Calu3 (cell line): Measurements from ENCODE around the gene LPXN. TPM values are rescaled to one million over a fixed set of nuclear protein-coding genes. Genes with fewer than 3 reads are reported as not detected.
"Not testable (repeated sequence)": the region's sequence is repeated elsewhere in the genome, so short reads cannot be mapped to it uniquely, and the experiment has no call there.

Source experiments
- BruUV-seq: library from RNA; stranded (reverse); fragments of 400-500 nt; replicated peaks from 2 replicates; lab custom pipeline; 2021; lab: Mats Ljungman, UMichigan
- CTCF ChIA-PET: fragments of 300-600 bp; sonication (Branson Sonifier 250); formaldehyde crosslinking; loops from one replicate; lab custom pipeline; 2022; ENCODE audit warnings: antibody characterized with exemption; lab: Charles Lee
- DNase-seq: peaks from one replicate; pipeline ENCODE4 v3.0.0; 2022
- H3K27ac Mint-ChIP-seq: one replicate; pipeline ENCODE4 v1.8.0; 2022; ENCODE audit warnings: mixed read lengths; ENCODE audit not compliant: unreplicated experiment
- H3K27me3 Mint-ChIP-seq: one replicate; pipeline ENCODE4 v1.8.0; 2022; ENCODE audit warnings: mixed read lengths; ENCODE audit not compliant: unreplicated experiment
- H3K36me3 Mint-ChIP-seq: one replicate; pipeline ENCODE4 v1.8.0; 2022; ENCODE audit warnings: mild to moderate bottlenecking, moderate library complexity, mixed read lengths; ENCODE audit not compliant: insufficient read depth, unreplicated experiment
- H3K4me1 Mint-ChIP-seq: one replicate; pipeline ENCODE4 v1.8.0; 2022; ENCODE audit warnings: mild to moderate bottlenecking, low read depth, mixed read lengths; ENCODE audit not compliant: unreplicated experiment
- H3K4me3 Mint-ChIP-seq: one replicate; pipeline ENCODE4 v1.8.0; 2022; ENCODE audit warnings: mild to moderate bottlenecking, low read depth, moderate library complexity, mixed read lengths; ENCODE audit not compliant: unreplicated experiment
- H3K9me3 Mint-ChIP-seq: one replicate; pipeline ENCODE4 v1.8.0; 2022; ENCODE audit warnings: low read depth, mixed read lengths; ENCODE audit not compliant: unreplicated experiment
- intact Hi-C: fragments of 100-400 bp; cut with micrococcal nuclease; formaldehyde crosslinking; loops from one replicate; pipeline ENCODE4 v1.10.0; 2022; ENCODE audit not compliant: unreplicated experiment
- total RNA-seq: library from RNA; stranded (reverse); gene quantifications from 2 replicates; pipeline ENCODE4 v1.2.3, GENCODE V29; 2022
- TF ChIP-seq, protein P1 (sequence below): fragments of 200-600 bp; IDR thresholded peaks from one replicate; pipeline ENCODE4 v1.8.0; 2022; ENCODE audit warnings: antibody characterized with exemption; ENCODE audit not compliant: unreplicated experiment

Gene LPXN
- total RNA-seq, 1 experiment from 2014 or later: 4.0 TPM

DNA sequence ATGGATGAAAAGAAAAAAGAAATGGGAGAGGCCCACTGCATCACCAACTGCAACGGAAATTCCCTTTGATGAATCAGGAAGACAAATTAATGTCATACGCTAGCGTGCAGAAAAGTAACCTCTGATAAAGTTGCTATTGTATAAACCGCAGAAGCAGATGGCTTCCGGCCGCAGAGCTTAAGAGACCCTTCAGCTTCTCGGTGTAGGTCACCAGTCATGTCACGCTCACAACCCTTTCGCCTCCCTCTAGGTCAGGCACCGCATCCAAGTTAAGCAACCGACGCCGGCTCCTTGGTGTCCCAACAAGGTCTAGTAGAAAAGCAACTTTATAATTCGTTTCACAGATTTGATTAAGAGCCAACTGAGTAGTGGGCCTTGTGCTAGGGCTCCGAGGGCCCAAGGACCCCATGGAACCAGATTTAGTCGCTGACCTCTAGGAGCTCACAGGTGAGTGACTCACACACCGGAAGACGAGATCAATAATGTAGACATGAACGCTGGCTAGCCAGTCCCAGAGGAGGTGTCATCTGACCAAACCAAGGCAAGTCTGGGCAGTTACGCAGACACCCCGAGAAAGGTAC, 2.0 kb upstream of the LPXN start:
- no TSS peak for BruUV-seq
- CTCF ChIA-PET: interaction anchor here (0.6 to 2.1 kb wide), 4 partner anchors 10 to 798 kb away, joined by 3 to 7 read pairs (median 6); no protein-coding TSS in a partner anchor
- peaks cover 54% of the 10 kb centered on the region for H3K36me3 Mint-ChIP-seq
- H3K4me3 Mint-ChIP-seq: peak overlapping the region; percentile 97
- intact Hi-C loops: loop anchor here (1.0 to 10.0 kb wide), 5 partner anchors 53 to 347 kb away; no protein-coding TSS in a partner anchor
- TF ChIP-seq, protein P1, sequence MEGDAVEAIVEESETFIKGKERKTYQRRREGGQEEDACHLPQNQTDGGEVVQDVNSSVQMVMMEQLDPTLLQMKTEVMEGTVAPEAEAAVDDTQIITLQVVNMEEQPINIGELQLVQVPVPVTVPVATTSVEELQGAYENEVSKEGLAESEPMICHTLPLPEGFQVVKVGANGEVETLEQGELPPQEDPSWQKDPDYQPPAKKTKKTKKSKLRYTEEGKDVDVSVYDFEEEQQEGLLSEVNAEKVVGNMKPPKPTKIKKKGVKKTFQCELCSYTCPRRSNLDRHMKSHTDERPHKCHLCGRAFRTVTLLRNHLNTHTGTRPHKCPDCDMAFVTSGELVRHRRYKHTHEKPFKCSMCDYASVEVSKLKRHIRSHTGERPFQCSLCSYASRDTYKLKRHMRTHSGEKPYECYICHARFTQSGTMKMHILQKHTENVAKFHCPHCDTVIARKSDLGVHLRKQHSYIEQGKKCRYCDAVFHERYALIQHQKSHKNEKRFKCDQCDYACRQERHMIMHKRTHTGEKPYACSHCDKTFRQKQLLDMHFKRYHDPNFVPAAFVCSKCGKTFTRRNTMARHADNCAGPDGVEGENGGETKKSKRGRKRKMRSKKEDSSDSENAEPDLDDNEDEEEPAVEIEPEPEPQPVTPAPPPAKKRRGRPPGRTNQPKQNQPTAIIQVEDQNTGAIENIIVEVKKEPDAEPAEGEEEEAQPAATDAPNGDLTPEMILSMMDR: no peak
- peak overlapping the region; percentile 96 for H3K27ac Mint-ChIP-seq
- H3K4me1 Mint-ChIP-seq: peaks cover 29% of the 10 kb centered on the region
- DNase-seq: no peak
- H3K9me3 Mint-ChIP-seq: peaks cover 2% of the 10 kb centered on the region
- no peaks in the 10 kb centered on the region for H3K27me3 Mint-ChIP-seq

DNA sequence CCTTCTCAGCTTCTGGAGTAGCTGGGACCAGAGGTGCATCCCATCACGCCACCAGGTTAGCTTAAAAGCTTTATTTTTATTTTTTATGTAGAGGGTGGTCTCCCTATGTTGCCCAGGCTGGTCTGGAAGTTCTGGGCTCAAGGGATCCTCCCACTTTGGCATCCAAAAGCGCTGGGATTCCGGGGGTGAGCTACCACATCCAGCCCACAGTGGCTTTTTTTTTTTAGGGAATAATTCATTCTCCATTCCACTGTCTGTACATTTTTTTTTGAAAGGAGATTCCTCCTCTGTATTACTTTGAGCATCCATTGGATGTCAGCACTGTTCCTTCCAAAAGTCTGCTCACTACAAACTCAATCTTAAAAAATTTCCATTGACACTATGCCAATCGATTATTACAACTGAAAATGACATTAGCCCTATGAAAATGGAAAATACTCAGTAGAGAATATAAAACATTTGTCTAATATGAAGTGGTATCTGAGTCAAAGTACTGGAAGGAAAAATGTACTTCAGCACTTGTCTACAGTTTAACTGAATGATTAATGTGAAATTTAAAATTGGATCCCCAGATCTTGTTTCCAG, 1.3 kb upstream of the LPXN start:
- DNase-seq: no peak

GRCh38 chr11:58574881-58575280, 775 bp downstream of the LPXN start:
- TF ChIP-seq, protein P1: no peak
- H3K27me3 Mint-ChIP-seq: no peaks in the 10 kb centered on the region
- CTCF ChIA-PET: no interaction called here
- no peak for DNase-seq
- H3K9me3 Mint-ChIP-seq: peaks cover 2% of the 10 kb centered on the region
- peaks cover 32% of the 10 kb centered on the region for H3K36me3 Mint-ChIP-seq
- peak overlapping the region; percentile 96 for H3K27ac Mint-ChIP-seq
- H3K4me1 Mint-ChIP-seq: peaks cover 19% of the 10 kb centered on the region
- no TSS peak for BruUV-seq
- intact Hi-C loops: loop anchor here (5.0 to 10.0 kb wide), 2 partner anchors 327 to 350 kb away; no protein-coding TSS in a partner anchor
- H3K4me3 Mint-ChIP-seq: peak overlapping the region; percentile 37

More for the DNA sequence above, 1.3 kb upstream of the LPXN start:
- no peaks in the 10 kb centered on the region for H3K27me3 Mint-ChIP-seq
- TF ChIP-seq, protein P1: no peak
- peak overlapping the region; percentile 96 for H3K27ac Mint-ChIP-seq
- peaks cover 48% of the 10 kb centered on the region for H3K36me3 Mint-ChIP-seq
- CTCF ChIA-PET: interaction anchor here (0.6 to 1.6 kb wide), 4 partner anchors 53 to 797 kb away, joined by 3 to 7 read pairs (median 5); no protein-coding TSS in a partner anchor
- BruUV-seq: TSS peak; percentile 70
- peaks cover 24% of the 10 kb centered on the region for H3K4me1 Mint-ChIP-seq
- intact Hi-C loops: loop anchor here (1.0 to 10.0 kb wide), 5 partner anchors 53 to 348 kb away; no protein-coding TSS in a partner anchor
- peak overlapping the region; percentile 97 for H3K4me3 Mint-ChIP-seq
- peaks cover 2% of the 10 kb centered on the region for H3K9me3 Mint-ChIP-seq

DNA sequence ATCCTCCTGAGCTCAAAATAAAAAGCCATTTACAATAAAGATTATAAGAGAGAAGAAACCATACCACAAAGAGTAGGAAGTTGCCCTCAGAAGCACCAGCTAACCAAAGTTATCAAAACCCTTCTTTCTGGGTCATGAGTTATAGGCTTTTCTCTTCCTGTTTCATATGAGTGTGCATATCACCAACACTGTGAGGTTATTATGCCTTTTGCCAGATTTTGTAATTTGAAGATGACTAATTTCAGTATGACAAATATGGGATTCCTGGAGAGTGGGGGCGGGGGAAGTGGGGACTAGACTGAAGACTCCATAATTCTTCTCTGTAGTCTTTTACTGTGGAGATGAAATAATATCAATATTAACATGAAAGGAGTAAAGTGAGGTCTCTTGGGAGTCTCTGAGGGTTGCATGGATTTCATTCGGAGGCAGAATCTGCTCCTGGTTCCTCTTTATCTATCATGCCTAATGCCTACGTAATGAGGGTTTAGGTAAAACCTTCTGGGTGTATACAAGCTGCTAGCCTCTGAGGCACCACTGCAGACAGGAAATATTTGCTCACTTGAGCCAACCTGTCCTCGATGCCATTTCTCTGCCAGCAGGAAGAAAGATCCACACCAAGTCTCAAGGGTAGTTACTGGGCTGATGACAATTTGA, 2.1 kb downstream of the LPXN start:
- Mint-ChIP-seq H3K27ac (peak overlapping the region; percentile 90), H3K9me3 (peaks cover 2% of the 10 kb centered on the region), H3K4me3 (peak overlapping the region; percentile 3), H3K36me3 (peaks cover 18% of the 10 kb centered on the region), H3K27me3 (no peaks in the 10 kb centered on the region), H3K4me1 (peaks cover 22% of the 10 kb centered on the region)
- CTCF ChIA-PET: interaction anchor here (0.7 to 0.9 kb wide), 2 partner anchors 11 to 929 kb away, joined by 4 read pairs; no protein-coding TSS in a partner anchor
- DNase-seq: peak; percentile 66
- intact Hi-C loops: loop anchor here (10.0 kb wide), 1 partner anchor 351 kb away; no protein-coding TSS in a partner anchor
- TF ChIP-seq, protein P1: no peak
- BruUV-seq: no TSS peak

DNA sequence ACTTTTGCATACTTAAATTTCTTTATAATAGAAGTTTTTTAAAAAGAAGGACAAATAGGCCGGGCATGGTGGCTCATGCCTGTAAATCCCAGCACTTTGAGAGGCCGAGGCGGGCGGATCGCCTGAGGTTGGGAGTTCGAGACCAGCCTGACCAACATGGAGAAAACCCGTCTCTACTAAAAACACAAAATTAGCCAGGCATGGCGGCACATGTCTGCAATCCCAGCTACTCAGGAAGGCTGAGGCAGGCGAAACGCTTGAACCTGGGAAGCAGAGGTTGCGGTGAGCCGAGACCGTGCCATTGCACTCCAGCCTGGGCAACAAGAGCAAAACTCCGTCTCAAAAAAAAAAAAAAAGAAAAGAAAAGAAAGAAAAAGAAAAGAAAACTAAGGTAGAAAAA, 2.8 kb downstream of the LPXN start:
- H3K4me3 Mint-ChIP-seq, H3K27me3 Mint-ChIP-seq, H3K9me3 Mint-ChIP-seq, BruUV-seq, DNase-seq: not testable (repeated sequence)
- peak overlapping the region; percentile 90 for H3K27ac Mint-ChIP-seq
- H3K4me1 Mint-ChIP-seq: peaks cover 29% of the 10 kb centered on the region
- peaks cover 12% of the 10 kb centered on the region for H3K36me3 Mint-ChIP-seq
- intact Hi-C loops: loop anchor here (10.0 kb wide), 1 partner anchor 352 kb away; no protein-coding TSS in a partner anchor
- CTCF ChIA-PET: interaction anchor here (0.7 to 0.9 kb wide), 2 partner anchors 11 to 928 kb away, joined by 4 read pairs; no protein-coding TSS in a partner anchor
